Skeletal muscle tissue (tissue), 4 donors: Measurements from ENCODE around the gene C1R. TPM values are rescaled to one million over a fixed set of nuclear protein-coding genes. Genes with fewer than 3 reads are reported as not detected.

Experiments used
- H3K27ac ChIP-seq: one replicate; pipeline ENCODE4 v1.7.0; 2013; ENCODE audit warnings: mild to moderate bottlenecking, low read depth, low read length, inconsistent platforms
- H3K27me3 ChIP-seq, 3 donors: one replicate each; pipeline ENCODE4 v1.7.0; 2013; ENCODE audit warnings: low read length in 3 of 3; ENCODE audit not compliant: control insufficient read depth in 3 of 3, insufficient read depth in 3 of 3
- H3K36me3 ChIP-seq, 3 donors: one replicate each; pipeline ENCODE4 v1.7.0; 2013; ENCODE audit warnings: low read length in 3 of 3; ENCODE audit not compliant: control insufficient read depth in 3 of 3, insufficient read depth in 3 of 3
- H3K4me1 ChIP-seq, 3 donors: one replicate each; pipeline ENCODE4 v1.7.0; 2013; ENCODE audit warnings: low read length in 3 of 3, mild to moderate bottlenecking in 3 of 3; ENCODE audit not compliant: control insufficient read depth in 3 of 3, insufficient read depth in 3 of 3
- H3K4me3 ChIP-seq, 3 donors: one replicate each; pipeline ENCODE4 v1.7.0; 2013; ENCODE audit warnings: low read length in 3 of 3
- H3K9ac ChIP-seq, 3 donors: one replicate each; pipeline ENCODE4 v1.7.0; 2013; ENCODE audit warnings: low read length in 3 of 3, mild to moderate bottlenecking in 3 of 3, moderate library complexity in 2 of 3, low read depth in 1 of 3
- H3K9me3 ChIP-seq, 3 donors: one replicate each; pipeline ENCODE4 v1.7.0; 2013; ENCODE audit warnings: low read length in 3 of 3; ENCODE audit not compliant: control insufficient read depth in 3 of 3
- total RNA-seq: library from RNA; depleted of rRNA; stranded (reverse); fragments of >200 nt; gene quantifications from one replicate; pipeline ENCODE4 v1.2.3, GENCODE V29; 2014
- donor health status: Osteomylitis.

Gene C1R
- total RNA-seq, 1 donor from 2014 or later: 76.7 TPM

GRCh38 chr12:7101047-7101693, 8.9 kb upstream of the C1R start:
- Histone ChIP-seq H3K27me3 (no peaks in the 10 kb centered on the region), H3K9ac (no peak overlapping the region), H3K4me3 (no peak overlapping the region), H3K9me3 (no peaks in the 10 kb centered on the region), H3K36me3 (peaks cover 5 to 17% (median 14%) of the 10 kb centered on the region in 3 donors), H3K27ac (peak overlapping the region; percentile 37), H3K4me1 (peaks cover 0 to 15% (median 13%) of the 10 kb centered on the region in 3 donors)

- Histone ChIP-seq H3K4me3 (no peak overlapping the region), H3K27ac (no peak overlapping the region), H3K27me3 (no peaks in the 10 kb centered on the region), H3K4me1 (peaks cover 0 to 15% (median 13%) of the 10 kb centered on the region in 3 donors), H3K36me3 (peaks cover 5 to 17% (median 14%) of the 10 kb centered on the region in 3 donors), H3K9me3 (no peaks in the 10 kb centered on the region), H3K9ac (no peak overlapping the region)
Measured at GRCh38 chr12:7100239-7100638, 8.0 kb upstream of the C1R start.

- Histone ChIP-seq H3K27ac (no peak overlapping the region), H3K4me3 (no peak overlapping the region), H3K9ac (peak overlapping the region in 1 of 3 donors; percentile 4), H3K4me1 (peaks cover 0 to 15% (median 13%) of the 10 kb centered on the region in 3 donors), H3K36me3 (peaks cover 5 to 16% (median 14%) of the 10 kb centered on the region in 3 donors), H3K9me3 (no peaks in the 10 kb centered on the region), H3K27me3 (no peaks in the 10 kb centered on the region)
Measured at GRCh38 chr12:7099290-7099996, 7.2 kb upstream of the C1R start.

- H3K36me3 ChIP-seq: peaks cover 5 to 8% (median 6%) of the 10 kb centered on the region in 3 donors
- peak overlapping the region; percentile 58 to 63 (median 60) for H3K4me3 ChIP-seq
- no peaks in the 10 kb centered on the region for H3K27me3 ChIP-seq
- no peaks in the 10 kb centered on the region for H3K9me3 ChIP-seq
- H3K4me1 ChIP-seq: peaks cover 12 to 28% (median 24%) of the 10 kb centered on the region in 3 donors
- peak overlapping the region; percentile 27 to 64 (median 43) for H3K9ac ChIP-seq
- no peak overlapping the region for H3K27ac ChIP-seq
Measured at GRCh38 chr12:7096979-7097378, 4.7 kb upstream of the C1R start.

GRCh38 chr12:7096006-7096932, 4.0 kb upstream of the C1R start:
- no peaks in the 10 kb centered on the region for H3K9me3 ChIP-seq
- peak overlapping the region in 2 of 3 donors; percentile 58 to 63 for H3K4me3 ChIP-seq
- H3K36me3 ChIP-seq: peaks cover 5 to 7% (median 6%) of the 10 kb centered on the region in 3 donors
- H3K27me3 ChIP-seq: no peaks in the 10 kb centered on the region
- H3K9ac ChIP-seq: peak overlapping the region in 2 of 3 donors; percentile 27 to 64
- peaks cover 18 to 35% (median 27%) of the 10 kb centered on the region in 3 donors for H3K4me1 ChIP-seq
- H3K27ac ChIP-seq: no peak overlapping the region

- no peak overlapping the region for H3K9ac ChIP-seq
- H3K36me3 ChIP-seq: peaks cover 5 to 6% (median 6%) of the 10 kb centered on the region in 3 donors
- no peaks in the 10 kb centered on the region for H3K27me3 ChIP-seq
- no peak overlapping the region for H3K4me3 ChIP-seq
- no peak overlapping the region for H3K27ac ChIP-seq
- H3K4me1 ChIP-seq: peaks cover 24 to 54% (median 30%) of the 10 kb centered on the region in 3 donors
- no peaks in the 10 kb centered on the region for H3K9me3 ChIP-seq
Measured at GRCh38 chr12:7093892-7094291, 1.6 kb upstream of the C1R start.

GRCh38 chr12:7093486-7093885, 1.2 kb upstream of the C1R start:
- Histone ChIP-seq H3K4me1 (peaks cover 24 to 54% (median 30%) of the 10 kb centered on the region in 3 donors), H3K9me3 (no peaks in the 10 kb centered on the region), H3K36me3 (peaks cover 5 to 6% (median 6%) of the 10 kb centered on the region in 3 donors), H3K9ac (no peak overlapping the region), H3K27ac (peak overlapping the region; percentile 82), H3K4me3 (no peak overlapping the region), H3K27me3 (no peaks in the 10 kb centered on the region)

GRCh38 chr12:7092986-7093460, 778 bp upstream of the C1R start:
- Histone ChIP-seq H3K27ac (peak overlapping the region; percentile 82), H3K9me3 (no peaks in the 10 kb centered on the region), H3K9ac (peak overlapping the region; percentile 77 to 85 (median 79)), H3K4me1 (peaks cover 24 to 54% (median 30%) of the 10 kb centered on the region in 3 donors), H3K27me3 (no peaks in the 10 kb centered on the region), H3K4me3 (no peak overlapping the region), H3K36me3 (peaks cover 5 to 10% (median 6%) of the 10 kb centered on the region in 3 donors)

GRCh38 chr12:7091660-7092228, 501 bp downstream of the C1R start:
- Histone ChIP-seq H3K9ac (peak overlapping the region; percentile 77 to 85 (median 79)), H3K27ac (peak overlapping the region; percentile 82)

More at GRCh38 chr12:7091660-7092228, 501 bp downstream of the C1R start:
- Histone ChIP-seq H3K4me3 (peak overlapping the region; percentile 64 to 88 (median 82)), H3K4me1 (peaks cover 22 to 43% (median 24%) of the 10 kb centered on the region in 3 donors), H3K9me3 (no peaks in the 10 kb centered on the region), H3K27me3 (no peaks in the 10 kb centered on the region), H3K36me3 (peaks cover 6 to 11% (median 10%) of the 10 kb centered on the region in 3 donors)
